HEK293 (cell line): ENCODE measurements around the gene NFXL1.

Experiments
- BCL11A ChIP-seq: fragments of 450-650 bp; formaldehyde crosslinking; IDR thresholded peaks from 2 replicates; pipeline ENCODE4 v1.5.1; 2016; ENCODE audit warnings: low read depth, missing biosample characterization, missing genetic modification characterization
- KLF10 ChIP-seq: fragments of 450-650 bp; IDR thresholded peaks from 2 replicates; pipeline ENCODE4 v1.5.1; 2018; ENCODE audit warnings: missing biosample characterization, mild to moderate bottlenecking, missing genetic modification characterization
- KLF16 ChIP-seq: fragments of 450-650 bp; formaldehyde crosslinking; IDR thresholded peaks from 2 replicates; pipeline ENCODE4 v1.5.1; 2017; ENCODE audit warnings: missing biosample characterization, missing genetic modification characterization
- KLF17 ChIP-seq: fragments of 450-650 bp; formaldehyde crosslinking; IDR thresholded peaks from 2 replicates; pipeline ENCODE4 v1.5.1; 2016; ENCODE audit warnings: missing biosample characterization, missing genetic modification characterization
- OSR2 ChIP-seq: fragments of 450-650 bp; formaldehyde crosslinking; IDR thresholded peaks from 2 replicates; pipeline ENCODE4 v1.5.1; 2016; ENCODE audit warnings: missing biosample characterization, missing genetic modification characterization
- PRDM10 ChIP-seq: fragments of 450-650 bp; formaldehyde crosslinking; IDR thresholded peaks from 2 replicates; pipeline ENCODE4 v1.5.1; 2016; ENCODE audit warnings: missing biosample characterization, missing genetic modification characterization
- TCF7L2 ChIP-seq: IDR thresholded peaks from 2 replicates; pipeline ENCODE4 v1.6.1; 2011; ENCODE audit warnings: low read depth, mild to moderate bottlenecking, inconsistent platforms, low read length, moderate library complexity, borderline replicate concordance
- TRIM28 ChIP-seq: IDR thresholded peaks from 2 replicates; pipeline ENCODE4 v1.6.1; 2011; ENCODE audit warnings: low read length, control low read depth, borderline replicate concordance
- WT1 ChIP-seq: fragments of 450-650 bp; formaldehyde crosslinking; IDR thresholded peaks from 2 replicates; pipeline ENCODE4 v1.5.1; 2016; ENCODE audit warnings: missing biosample characterization, missing genetic modification characterization
- ZBTB20 ChIP-seq: fragments of 450-650 bp; formaldehyde crosslinking; IDR thresholded peaks from 2 replicates; pipeline ENCODE4 v1.5.1; 2016; ENCODE audit warnings: missing biosample characterization, missing genetic modification characterization
- ZBTB6 ChIP-seq: fragments of 450-650 bp; formaldehyde crosslinking; IDR thresholded peaks from 2 replicates; pipeline ENCODE4 v1.5.1; 2017; ENCODE audit warnings: missing biosample characterization, missing genetic modification characterization
- ZBTB7A ChIP-seq: fragments of 450-650 bp; formaldehyde crosslinking; IDR thresholded peaks from 2 replicates; pipeline ENCODE4 v1.5.1; 2016; ENCODE audit warnings: low read depth, missing biosample characterization, missing genetic modification characterization
- ZNF10 ChIP-seq: fragments of 450-650 bp; formaldehyde crosslinking; IDR thresholded peaks from 2 replicates; pipeline ENCODE4 v1.5.1; 2017; ENCODE audit warnings: missing biosample characterization, missing genetic modification characterization
- ZNF132 ChIP-seq: fragments of 450-650 bp; formaldehyde crosslinking; IDR thresholded peaks from 2 replicates; pipeline ENCODE4 v1.5.1; 2017; ENCODE audit warnings: missing biosample characterization, missing genetic modification characterization, borderline replicate concordance
- ZNF184 ChIP-seq: fragments of 450-650 bp; IDR thresholded peaks from 2 replicates; pipeline ENCODE4 v1.5.1; 2018; ENCODE audit warnings: missing biosample characterization, mild to moderate bottlenecking, missing genetic modification characterization
- ZNF2 ChIP-seq: fragments of 450-650 bp; formaldehyde crosslinking; IDR thresholded peaks from 2 replicates; pipeline ENCODE4 v1.5.1; 2016; ENCODE audit warnings: missing biosample characterization, missing genetic modification characterization
- ZNF221 ChIP-seq: fragments of 450-650 bp; formaldehyde crosslinking; IDR thresholded peaks from 2 replicates; pipeline ENCODE4 v1.5.1; 2017; ENCODE audit warnings: missing biosample characterization, missing genetic modification characterization, borderline replicate concordance
- ZNF280C ChIP-seq: fragments of 450-650 bp; formaldehyde crosslinking; IDR thresholded peaks from 2 replicates; pipeline ENCODE4 v1.5.1; 2016; ENCODE audit warnings: missing biosample characterization, missing genetic modification characterization
- ZNF292 ChIP-seq: fragments of 450-650 bp; formaldehyde crosslinking; IDR thresholded peaks from 2 replicates; pipeline ENCODE4 v1.5.1; 2016; ENCODE audit warnings: low read depth, missing biosample characterization, missing genetic modification characterization, borderline replicate concordance
- ZNF302 ChIP-seq: fragments of 450-650 bp; formaldehyde crosslinking; IDR thresholded peaks from 2 replicates; pipeline ENCODE4 v1.5.1; 2016; ENCODE audit warnings: missing biosample characterization, missing genetic modification characterization, low read depth
- ZNF335 ChIP-seq: fragments of 450-650 bp; formaldehyde crosslinking; conservative IDR thresholded peaks from 2 replicates; pipeline ENCODE4 v1.5.1; 2016; ENCODE audit warnings: missing biosample characterization, missing genetic modification characterization
- ZNF391 ChIP-seq: fragments of 450-650 bp; formaldehyde crosslinking; IDR thresholded peaks from 2 replicates; pipeline ENCODE4 v1.5.1; 2016; ENCODE audit warnings: low read depth, missing biosample characterization, missing genetic modification characterization, borderline replicate concordance
- ZNF398 ChIP-seq: fragments of 450-650 bp; formaldehyde crosslinking; IDR thresholded peaks from 2 replicates; pipeline ENCODE4 v1.5.1; 2017; ENCODE audit warnings: missing biosample characterization, missing genetic modification characterization
- ZNF48 ChIP-seq: fragments of 450-650 bp; formaldehyde crosslinking; IDR thresholded peaks from 2 replicates; pipeline ENCODE4 v1.5.1; 2016; ENCODE audit warnings: missing biosample characterization, missing genetic modification characterization
- ZNF501 ChIP-seq: fragments of 450-650 bp; formaldehyde crosslinking; IDR thresholded peaks from 2 replicates; pipeline ENCODE4 v1.5.1; 2016; ENCODE audit warnings: missing biosample characterization, missing genetic modification characterization
- ZNF513 ChIP-seq: fragments of 450-650 bp; IDR thresholded peaks from 2 replicates; pipeline ENCODE4 v1.5.1; 2018; ENCODE audit warnings: missing biosample characterization, missing genetic modification characterization
- ZNF514 ChIP-seq: fragments of 450-650 bp; formaldehyde crosslinking; IDR thresholded peaks from 2 replicates; pipeline ENCODE4 v1.5.1; 2016; ENCODE audit warnings: missing biosample characterization, missing genetic modification characterization
- ZNF585B ChIP-seq: fragments of 450-650 bp; formaldehyde crosslinking; IDR thresholded peaks from 2 replicates; pipeline ENCODE4 v1.5.1; 2016; ENCODE audit warnings: missing biosample characterization, missing genetic modification characterization
- ZNF658 ChIP-seq: fragments of 450-650 bp; formaldehyde crosslinking; IDR thresholded peaks from 2 replicates; pipeline ENCODE4; 2016; ENCODE audit warnings: missing biosample characterization, missing genetic modification characterization
- ZSCAN23 ChIP-seq: fragments of 450-650 bp; formaldehyde crosslinking; IDR thresholded peaks from 2 replicates; pipeline ENCODE4 v1.5.1; 2016; ENCODE audit warnings: missing biosample characterization, missing genetic modification characterization

NFXL1 gene

GRCh38 chr4:47914220-47914925, at the start of gene NFXL1 (continued):
- TF ChIP-seq ZNF280C (tag by site-specific recombination) (no peak), ZNF335 (tag by site-specific recombination) (peak; percentile 96), ZNF132 (no peak), ZNF391 (tag by site-specific recombination) (no peak), ZNF2 (tag by site-specific recombination) (peak; percentile 15; the same call in 1 of the 2 replicates), ZNF302 (tag by site-specific recombination) (no peak), ZNF184 (tag by site-specific recombination) (no peak), ZNF10 (tag by site-specific recombination) (no peak), OSR2 (tag by site-specific recombination) (no peak), ZNF585B (tag by site-specific recombination) (no peak), KLF17 (no peak), KLF16 (no peak), TCF7L2 (no peak), ZBTB6 (tag by site-specific recombination) (no peak), PRDM10 (peak; percentile 97), ZBTB20 (tag by site-specific recombination) (peak; percentile 70), ZNF501 (tag by site-specific recombination) (no peak), ZNF292 (no peak), ZNF398 (tag by site-specific recombination) (no peak), ZNF513 (tag by site-specific recombination) (no peak), ZNF658 (tag by site-specific recombination) (no peak), WT1 (tag by site-specific recombination) (no peak), KLF10 (tag by site-specific recombination) (no peak), ZNF48 (tag by site-specific recombination) (no peak), ZBTB7A (tag by site-specific recombination) (no peak), BCL11A (peak; percentile 47; the same call in 1 of the 2 replicates), ZNF514 (tag by site-specific recombination) (no peak), ZSCAN23 (tag by site-specific recombination) (no peak), ZNF221 (tag by site-specific recombination) (no peak), TRIM28 (no peak)
